HG02623 (cell line): ENCODE measurements around the gene CCDC3.
"Not testable (repeated sequence)": the region's sequence is repeated elsewhere in the genome, so short reads cannot be mapped to it uniquely, and the experiment has no call there.

Experiments
- ATAC-seq: cut with Tn5 transposase; IDR thresholded peaks from one replicate; pipeline ENCODE4 v1.9.1; 2021; ENCODE audit warnings: moderate library complexity; ENCODE audit not compliant: unreplicated experiment

The CCDC3 gene

GRCh38 chr10:13001041-13001886 lies at the start of gene CCDC3:
Gene CCDC3 (minus strand): TSS chr10:13001713. CDS start chr10:13001570, 143 bp downstream.
- ATAC-seq = no peak

GRCh38 chr10:13051126-13051694 lies 49.7 kb upstream of the CCDC3 start:
- no peak for ATAC-seq

- ATAC-seq = no peak
Measured at GRCh38 chr10:13049774-13050420, 48.4 kb upstream of the CCDC3 start.

- ATAC-seq = no peak
Measured at GRCh38 chr10:13048762-13049161, 47.2 kb upstream of the CCDC3 start.

GRCh38 chr10:13047529-13048206 lies 46.2 kb upstream of the CCDC3 start:
- no peak for ATAC-seq

GRCh38 chr10:13046851-13047528 lies 45.5 kb upstream of the CCDC3 start:
- no peak for ATAC-seq

GRCh38 chr10:13043520-13043919 lies 42.0 kb upstream of the CCDC3 start:
- ATAC-seq = no peak

GRCh38 chr10:13039761-13040160 lies 38.2 kb upstream of the CCDC3 start:
- no peak for ATAC-seq

- no peak for ATAC-seq
Measured at GRCh38 chr10:13038391-13038790, 36.9 kb upstream of the CCDC3 start.

GRCh38 chr10:13037832-13038231 lies 36.3 kb upstream of the CCDC3 start:
- ATAC-seq = no peak

- no peak for ATAC-seq
Measured at GRCh38 chr10:13036841-13037240, 35.3 kb upstream of the CCDC3 start.

- not testable (repeated sequence) for ATAC-seq
Measured at GRCh38 chr10:13035731-13036130, 34.2 kb upstream of the CCDC3 start.

- no peak for ATAC-seq
Measured at GRCh38 chr10:13026873-13027272, 25.4 kb upstream of the CCDC3 start.

GRCh38 chr10:13023754-13024153 lies 22.2 kb upstream of the CCDC3 start:
- no peak for ATAC-seq

GRCh38 chr10:13019280-13019679 lies 17.8 kb upstream of the CCDC3 start:
- no peak for ATAC-seq

- ATAC-seq = no peak
Measured at GRCh38 chr10:13018171-13018570, 16.7 kb upstream of the CCDC3 start.

GRCh38 chr10:13016886-13017285 lies 15.4 kb upstream of the CCDC3 start:
- no peak for ATAC-seq

GRCh38 chr10:13016426-13016825 lies 14.9 kb upstream of the CCDC3 start:
- no peak for ATAC-seq

GRCh38 chr10:13006037-13006436 lies 4.5 kb upstream of the CCDC3 start:
- no peak for ATAC-seq

- no peak for ATAC-seq
Measured at GRCh38 chr10:13003759-13004158, 2.2 kb upstream of the CCDC3 start.

GRCh38 chr10:13003004-13003403 lies 1.5 kb upstream of the CCDC3 start:
- no peak for ATAC-seq
